Muscle of leg (tissue), 11 donors: ENCODE measurements around the gene MAP3K14. TPM values are rescaled to one million over a fixed set of nuclear protein-coding genes. Genes with fewer than 3 reads are reported as not detected.
A peak's percentile ranks its signal among the peaks of the same experiment; 100 is the strongest.

Source experiments
- DNase-seq: peaks from one replicate; pipeline ENCODE4 v3.0.0; 2013
- H3K27ac ChIP-seq: one replicate; pipeline ENCODE4 v1.5.1; 2013; ENCODE audit warnings: mild to moderate bottlenecking, low read length, control low read depth
- H3K27me3 ChIP-seq: one replicate; pipeline ENCODE4 v1.6.1; 2013; ENCODE audit warnings: low read length; ENCODE audit not compliant: control insufficient read depth, insufficient read depth
- H3K36me3 ChIP-seq: one replicate; pipeline ENCODE4 v1.6.1; 2013; ENCODE audit warnings: low read length; ENCODE audit not compliant: control insufficient read depth, insufficient read depth
- H3K4me1 ChIP-seq: one replicate; pipeline ENCODE4 v1.6.1; 2013; ENCODE audit warnings: low read length; ENCODE audit not compliant: control insufficient read depth, insufficient read depth
- H3K4me3 ChIP-seq: one replicate; pipeline ENCODE4 v1.5.1; 2013; ENCODE audit warnings: low read length, control low read depth
- H3K9me3 ChIP-seq: replicated peaks from 2 replicates; pipeline ENCODE4 v1.6.1; 2013; ENCODE audit warnings: low read depth, low read length; ENCODE audit not compliant: control insufficient read depth
- WGBS: methylation state at CpG from one replicate; pipeline ENCODE4 v1.1.5; 2013; ENCODE audit warnings: missing lambda C conversion rate; ENCODE audit not compliant: insufficient coverage; 5-methylcytosine and 5-hydroxymethylcytosine counted together
- polyA plus RNA-seq, 8 donors: library from polyadenylated mRNA; unstranded; fragments of 120-200 nt; gene quantifications; one replicate each; pipeline versions ENCODE4 v1.2.1 to v1.2.3, GENCODE V29; 2013; ENCODE audit warnings: inconsistent platforms in 1 of 8, low replicate concordance in 1 of 8; ENCODE audit not compliant: insufficient read length in 8 of 8, insufficient read depth in 1 of 8
- total RNA-seq: library from RNA; stranded (reverse); fragments of 120-200 nt; gene quantifications from one replicate; pipeline ENCODE4 v1.2.4, GENCODE V29; 2013

The MAP3K14 gene
- total and polyA plus RNA-seq, 9 donors: 4.4 to 10.4 (median 7.7) TPM

DNA sequence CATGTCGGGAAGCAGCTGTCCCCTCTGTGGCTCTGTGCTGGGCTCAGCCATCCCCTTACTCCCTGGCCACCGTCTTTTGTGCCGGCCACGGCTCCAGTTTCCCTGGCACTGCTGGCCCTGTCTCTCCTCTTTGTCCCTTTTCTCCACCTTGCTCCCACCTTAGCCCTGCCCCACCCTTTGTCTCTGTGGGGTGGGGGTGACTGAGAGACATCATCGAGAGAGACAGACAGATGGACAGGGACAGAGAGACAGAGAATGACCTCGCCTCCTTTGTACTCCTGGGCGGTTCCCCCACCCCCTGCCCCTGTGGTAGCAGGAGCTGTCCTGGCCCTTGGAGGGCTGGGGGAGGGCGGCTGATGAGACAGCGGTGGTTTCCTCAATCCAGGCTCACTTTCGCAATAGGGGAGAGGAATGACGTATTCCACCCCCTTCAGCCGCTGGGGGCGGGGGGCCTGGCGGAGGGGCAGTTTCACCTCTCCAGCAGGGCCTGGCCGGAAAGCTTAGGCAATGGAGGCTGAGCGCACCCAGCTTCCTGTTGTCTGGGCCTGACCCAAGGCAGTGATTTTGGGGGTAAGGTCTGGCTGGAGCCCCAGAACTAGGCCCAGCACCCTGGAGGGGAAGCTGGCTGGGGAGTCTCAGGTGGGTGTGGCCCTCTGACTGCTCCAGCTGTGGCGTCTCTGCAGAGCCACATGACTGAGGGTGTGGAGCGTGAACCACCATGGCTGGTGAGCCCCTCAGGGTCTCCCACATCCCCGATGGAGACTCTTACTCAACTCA is 87.9 kb downstream of the MAP3K14 start:
- Histone ChIP-seq H3K27ac (peak overlapping the region; percentile 89), H3K27me3 (peaks cover 10% of the 10 kb centered on the region), H3K4me3 (no peak overlapping the region), H3K9me3 (no peaks in the 10 kb centered on the region), H3K4me1 (peaks cover 75% of the 10 kb centered on the region), H3K36me3 (no peaks in the 10 kb centered on the region)
- peak; percentile 87 for DNase-seq
- WGBS: 46% methylated on average over 10 of the region's 19 CpGs

DNA sequence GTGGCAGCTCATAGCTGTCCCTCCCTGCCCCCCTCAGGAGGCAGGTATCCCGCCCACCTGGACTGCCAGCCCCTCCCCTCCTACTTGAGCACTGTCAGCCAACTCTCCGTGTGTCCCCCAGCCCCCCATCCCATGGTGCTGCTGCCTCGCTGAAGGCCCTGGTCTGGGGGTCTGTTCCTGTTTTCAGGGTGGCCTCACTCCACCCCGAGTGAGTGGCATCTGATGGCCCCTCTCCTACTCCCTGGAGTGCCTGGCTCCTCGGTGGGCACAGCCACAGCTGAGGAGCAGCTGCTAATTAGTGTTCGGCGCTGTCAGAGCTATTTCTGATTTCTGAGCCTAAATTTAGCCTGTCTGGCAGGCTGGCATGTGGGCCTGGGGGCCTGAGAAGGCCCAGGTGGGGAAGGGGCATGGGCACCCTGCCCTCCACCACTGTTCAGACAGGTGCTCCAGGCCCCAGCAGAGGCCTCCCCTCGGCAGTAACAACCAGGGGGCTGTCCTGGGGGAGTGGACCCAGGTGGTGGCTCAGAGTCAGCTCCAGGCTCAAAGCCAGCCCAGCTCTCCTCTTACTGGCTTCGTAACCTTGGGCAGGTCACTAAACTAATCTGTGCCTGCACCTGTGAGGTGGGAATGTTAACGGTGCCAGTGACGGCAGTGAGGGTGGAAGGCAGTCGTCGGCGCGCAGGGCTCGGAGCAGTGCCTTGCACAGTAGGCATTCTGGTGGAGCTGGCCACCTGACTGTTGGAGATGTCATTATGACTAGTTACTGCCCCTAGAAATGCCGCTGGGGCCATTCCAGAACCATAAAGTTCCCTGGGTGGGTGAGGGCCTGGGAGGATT is 88.7 kb downstream of the MAP3K14 start:
- WGBS: 49% methylated on average over 15 of the region's 17 CpGs
- peak overlapping the region; percentile 89 for H3K27ac ChIP-seq
- peaks cover 81% of the 10 kb centered on the region for H3K4me1 ChIP-seq
- no peaks in the 10 kb centered on the region for H3K9me3 ChIP-seq
- peaks cover 10% of the 10 kb centered on the region for H3K27me3 ChIP-seq
- peak; percentile 68 for DNase-seq
- H3K36me3 ChIP-seq: no peaks in the 10 kb centered on the region
- H3K4me3 ChIP-seq: no peak overlapping the region

DNA sequence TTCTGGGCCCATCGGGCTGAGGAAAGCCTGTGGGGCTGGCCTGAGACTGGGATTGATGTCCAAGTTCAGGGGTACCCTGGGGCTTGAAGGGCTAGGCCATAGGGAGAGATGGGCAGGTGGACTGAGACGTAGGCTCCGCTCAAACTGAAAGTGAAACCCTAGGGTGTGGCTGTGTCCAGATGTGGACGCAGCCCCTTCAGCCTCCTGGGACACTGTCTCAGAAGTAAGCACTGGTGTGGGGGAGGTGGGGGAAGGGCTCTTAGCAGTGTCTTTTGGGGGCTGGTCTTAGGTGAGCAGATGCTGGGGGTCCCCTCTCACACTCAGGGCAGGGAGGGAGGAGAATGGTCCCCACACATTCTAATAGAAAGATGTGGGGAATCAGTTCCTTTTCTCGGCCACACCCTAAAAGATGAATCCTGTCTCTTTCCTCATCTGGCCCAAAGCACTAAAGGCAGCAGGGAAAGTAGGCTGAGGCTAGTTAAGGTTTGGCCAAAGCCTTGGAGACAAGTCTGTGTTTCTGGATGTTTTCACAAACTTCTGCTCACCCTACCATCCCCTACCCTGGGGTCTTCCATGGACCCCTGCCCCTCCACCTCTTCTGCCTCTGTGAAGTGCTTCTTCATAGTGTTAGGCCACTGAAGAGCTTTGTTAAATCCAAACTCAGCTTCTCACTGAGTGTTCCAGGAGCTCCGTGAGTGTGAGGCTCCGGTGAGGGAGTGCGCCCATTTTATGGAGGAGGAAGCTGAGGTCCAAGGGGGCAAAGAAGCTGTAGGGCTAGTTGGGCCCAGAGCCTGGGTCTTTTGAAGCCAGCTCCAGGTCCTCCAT is 89.5 kb downstream of the MAP3K14 start:
- Histone ChIP-seq H3K4me3 (no peak overlapping the region), H3K9me3 (no peaks in the 10 kb centered on the region), H3K36me3 (no peaks in the 10 kb centered on the region), H3K27me3 (peaks cover 18% of the 10 kb centered on the region), H3K27ac (peak overlapping the region; percentile 89), H3K4me1 (peaks cover 89% of the 10 kb centered on the region)
- 41% methylated on average over 4 of the region's 8 CpGs for WGBS
- DNase-seq: no peak

DNA sequence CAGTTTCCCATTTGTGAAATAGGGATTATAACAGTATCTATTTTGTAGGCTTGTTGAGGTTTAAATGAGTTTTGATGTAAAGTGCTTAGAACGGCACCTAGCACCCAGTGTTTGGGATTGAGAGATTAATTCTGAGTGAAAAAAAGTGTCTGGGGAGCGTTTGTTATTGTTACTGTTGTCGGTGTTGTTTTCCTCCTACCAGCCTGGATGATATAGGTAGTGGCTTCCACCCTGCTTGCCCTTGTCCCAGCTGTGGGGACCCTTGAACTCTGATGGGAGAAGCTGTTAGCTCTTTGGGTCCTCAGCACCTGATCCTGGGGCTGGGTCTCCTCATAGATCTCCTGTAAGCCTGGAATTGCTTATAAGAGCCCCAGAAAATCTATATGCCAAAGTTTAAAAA is 90.2 kb downstream of the MAP3K14 start:
- Histone ChIP-seq H3K4me3 (no peak overlapping the region), H3K4me1 (peaks cover 86% of the 10 kb centered on the region), H3K36me3 (no peaks in the 10 kb centered on the region), H3K27me3 (peaks cover 20% of the 10 kb centered on the region), H3K9me3 (no peaks in the 10 kb centered on the region), H3K27ac (peak overlapping the region; percentile 63)
- WGBS: no CpG with 5 or more reads among the region's 3 CpGs
- no peak for DNase-seq

DNA sequence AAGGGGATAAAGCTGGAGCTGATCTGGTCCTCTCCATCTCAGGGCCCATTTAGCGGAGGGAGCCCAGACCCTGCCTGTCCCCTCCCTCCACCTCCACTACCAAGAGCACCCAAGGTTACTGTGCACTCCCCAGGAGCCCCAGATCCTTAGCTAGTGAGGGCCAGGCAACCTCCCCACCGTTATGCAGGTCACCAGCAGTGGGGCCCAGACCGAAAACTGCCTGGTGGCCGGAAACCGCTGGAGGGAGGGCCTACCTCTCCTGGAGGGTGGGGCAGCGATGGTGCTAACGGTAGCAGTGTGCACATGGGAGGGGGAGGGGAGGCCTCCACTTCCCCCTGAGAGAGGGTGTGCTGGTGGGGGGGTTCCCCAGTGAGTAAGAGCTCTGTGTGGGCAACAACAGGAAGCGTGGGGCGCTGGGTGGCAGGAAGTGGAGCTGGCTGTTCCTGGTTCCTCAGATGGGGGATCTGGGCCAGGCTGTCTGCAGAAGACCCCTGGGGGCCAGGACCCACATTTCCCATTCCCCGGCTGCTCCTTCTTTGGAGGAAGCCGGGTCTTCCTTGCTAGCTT is 90.8 kb downstream of the MAP3K14 start:
- H3K36me3 ChIP-seq: no peaks in the 10 kb centered on the region
- WGBS: 61% methylated on average over 10 of the region's 11 CpGs
- H3K27ac ChIP-seq: peak overlapping the region; percentile 63
- no peak overlapping the region for H3K4me3 ChIP-seq
- peaks cover 23% of the 10 kb centered on the region for H3K27me3 ChIP-seq
- H3K4me1 ChIP-seq: peaks cover 84% of the 10 kb centered on the region
- DNase-seq: peak; percentile 69
- no peaks in the 10 kb centered on the region for H3K9me3 ChIP-seq

DNA sequence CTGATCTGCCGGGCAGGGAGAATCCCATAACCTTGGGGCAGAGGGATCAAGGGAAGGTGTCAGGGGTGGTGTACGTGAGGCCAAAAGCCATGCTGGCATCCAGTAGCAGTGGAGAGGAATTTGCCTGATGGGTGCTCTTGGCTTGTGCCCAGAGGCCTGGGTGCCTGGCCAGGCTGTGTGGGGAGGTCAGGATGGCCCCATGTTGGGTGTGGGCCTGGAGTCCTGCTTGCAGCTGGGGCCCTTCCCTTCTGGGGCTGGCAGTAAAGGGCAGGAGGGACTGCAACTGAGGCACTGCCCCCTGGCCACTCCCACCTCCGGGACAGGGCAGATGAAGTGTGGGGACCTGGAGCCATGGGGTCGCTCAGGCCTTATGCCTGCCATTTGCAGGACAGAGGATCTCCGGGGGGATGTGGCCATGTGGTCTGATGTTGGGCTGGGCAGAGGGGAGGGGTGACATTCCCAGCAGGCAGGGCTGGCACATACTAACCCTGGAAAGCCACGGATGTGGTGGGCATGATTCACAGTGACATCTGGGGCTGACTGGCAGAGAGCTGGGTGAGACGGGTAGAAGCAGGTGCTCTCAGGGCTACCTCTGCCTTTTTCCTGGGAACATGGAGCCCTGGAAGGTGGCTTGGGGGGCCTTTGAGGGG is 91.6 kb downstream of the MAP3K14 start:
- H3K36me3 ChIP-seq: no peaks in the 10 kb centered on the region
- peaks cover 32% of the 10 kb centered on the region for H3K27me3 ChIP-seq
- 80% methylated on average over 4 of the region's 7 CpGs for WGBS
- peak overlapping the region; percentile 63 for H3K27ac ChIP-seq
- H3K4me3 ChIP-seq: no peak overlapping the region
- no peaks in the 10 kb centered on the region for H3K9me3 ChIP-seq
- DNase-seq: no peak
- H3K4me1 ChIP-seq: peaks cover 77% of the 10 kb centered on the region

DNA sequence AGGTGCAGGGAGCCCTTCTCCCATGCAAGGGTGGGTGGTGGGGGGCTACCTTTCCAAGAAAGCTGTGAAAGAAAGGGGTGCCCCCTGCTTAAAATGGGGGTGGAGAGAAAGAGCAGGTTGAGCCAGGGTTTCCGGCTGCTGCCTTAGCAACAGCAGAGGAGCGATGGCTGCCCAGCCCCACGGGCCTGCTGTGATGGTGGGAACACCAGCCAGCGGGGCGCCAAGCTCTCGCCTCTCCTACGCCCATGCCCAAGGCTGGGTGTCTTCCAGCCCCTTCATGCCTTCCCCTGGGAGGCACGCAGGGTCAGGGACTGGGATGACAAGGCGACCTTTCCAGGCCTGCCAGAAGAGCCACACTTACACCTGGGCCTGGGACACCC is 92.2 kb downstream of the MAP3K14 start:
- Histone ChIP-seq H3K27me3 (peaks cover 36% of the 10 kb centered on the region), H3K4me1 (peaks cover 72% of the 10 kb centered on the region), H3K4me3 (no peak overlapping the region), H3K36me3 (no peaks in the 10 kb centered on the region), H3K9me3 (no peaks in the 10 kb centered on the region), H3K27ac (peak overlapping the region; percentile 31)
- WGBS: 81% methylated on average over 7 of the region's 9 CpGs
- DNase-seq: no peak

DNA sequence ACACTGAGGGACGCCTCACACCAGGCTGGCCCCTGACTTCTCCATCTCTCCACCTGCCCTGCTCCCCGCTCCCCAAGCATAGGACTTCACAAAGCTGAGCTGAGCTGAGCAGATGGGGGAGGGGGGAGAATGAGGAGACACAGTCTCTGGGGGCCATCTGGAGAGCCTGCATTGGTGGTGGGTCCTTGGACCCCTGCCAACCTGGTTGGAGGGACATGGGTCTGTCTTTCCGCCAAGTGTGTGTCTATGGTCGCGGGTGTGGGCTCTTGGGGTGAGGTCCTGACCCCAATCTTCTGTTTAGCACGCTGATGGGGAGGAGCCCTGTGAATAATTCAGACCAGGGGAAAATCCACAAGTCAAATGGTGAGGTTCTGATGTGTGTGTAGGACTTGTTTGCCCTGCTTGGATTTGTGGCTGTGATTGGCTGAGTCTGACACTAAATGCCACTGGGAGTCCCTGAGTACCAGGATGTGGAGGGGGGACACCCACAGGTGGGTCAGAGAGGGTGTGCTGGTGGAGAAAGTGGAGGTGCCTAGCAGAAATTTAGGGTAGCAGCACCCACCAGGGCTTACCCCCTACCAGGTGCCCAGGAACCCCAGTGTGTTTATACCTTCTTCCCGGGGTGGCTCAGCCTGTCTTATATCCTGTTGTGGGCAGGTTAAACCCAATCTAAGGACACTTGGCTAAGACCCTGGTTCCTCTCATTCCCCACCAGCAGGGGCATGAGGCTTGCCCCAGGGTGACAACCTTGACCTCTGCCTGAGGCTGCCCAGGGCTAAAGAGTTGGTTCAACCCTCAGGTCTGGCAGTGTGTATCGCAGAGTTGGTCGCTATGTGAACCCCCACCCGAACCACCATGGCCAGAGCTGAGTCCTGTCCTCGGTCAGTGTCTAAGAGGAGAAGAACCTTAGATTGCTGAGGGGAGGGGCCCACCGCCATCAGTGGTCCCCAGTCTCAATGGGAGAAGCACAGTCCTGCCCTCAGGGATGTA is 93.0 kb downstream of the MAP3K14 start:
- Histone ChIP-seq H3K27ac (no peak overlapping the region), H3K4me1 (peaks cover 68% of the 10 kb centered on the region), H3K27me3 (peaks cover 37% of the 10 kb centered on the region)

More for the DNA sequence above, 93.0 kb downstream of the MAP3K14 start:
- H3K9me3 ChIP-seq: no peaks in the 10 kb centered on the region
- no peaks in the 10 kb centered on the region for H3K36me3 ChIP-seq
- 81% methylated on average over 6 of the region's 12 CpGs for WGBS
- peak overlapping the region; percentile 47 for H3K4me3 ChIP-seq
- no peak for DNase-seq
